Measurements from ENCODE around the gene DPP4.

DPP4 gene

DNA sequence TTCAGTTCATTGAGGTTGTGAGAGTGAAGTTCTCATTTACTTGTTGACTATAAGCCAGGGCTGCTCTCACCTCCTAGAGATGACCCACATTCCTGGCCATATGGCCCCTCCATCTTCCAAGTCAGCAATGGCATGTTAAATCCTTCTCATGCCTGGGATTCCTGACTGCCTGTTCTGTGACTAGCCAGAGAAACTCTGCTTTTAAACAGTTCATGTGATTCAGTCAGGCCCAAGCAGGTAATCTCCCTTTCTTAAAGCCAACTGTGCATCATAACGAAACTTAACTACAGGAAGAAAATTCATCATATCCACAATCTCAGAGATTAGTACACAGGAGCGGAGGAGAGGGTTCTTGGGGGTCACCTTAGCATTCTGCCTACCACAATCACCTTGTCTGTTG is 11.5 kb downstream of the DPP4 start:
- Histone ChIP-seq H3K9ac (ENCODE audit: low read depth, low read length, poor library complexity) (no peak overlapping the region), H3K4ac (ENCODE audit: low read length) (no peak overlapping the region), H4K91ac (ENCODE audit: low read depth, low read length, poor library complexity) (no peak overlapping the region), H3K27me3 (ENCODE audit: control insufficient read depth in 3 of 3, insufficient read depth in 3 of 3, low read depth in 1 of 3, low read length in 3 of 3) (no peaks in the 10 kb centered on the region), H3K4me2 (ENCODE audit: insufficient read depth, low read length, poor library complexity, severe bottlenecking) (no peak overlapping the region), H2AFZ (ENCODE audit: low read length) (no peak overlapping the region), H3K4me1 (ENCODE audit: control insufficient read depth in 2 of 2, insufficient read depth in 1 of 2, low read depth in 1 of 2, low read length in 2 of 2) (no peaks in the 10 kb centered on the region), H3K27ac (replicated peaks; ENCODE audit: low read length) (no peak overlapping the region), H2BK12ac (ENCODE audit: low read length) (no peak overlapping the region), H4K8ac (ENCODE audit: low read depth, low read length) (no peak overlapping the region), H3K36me3 (replicated peaks in 1 of 2; ENCODE audit: control insufficient read depth in 2 of 2, insufficient read depth in 2 of 2, low read length in 2 of 2) (no peaks in the 10 kb centered on the region), H2BK5ac (ENCODE audit: low read length) (no peak overlapping the region), H2AK5ac (ENCODE audit: low read depth, low read length) (no peak overlapping the region), H3K79me1 (ENCODE audit: low read depth, low read length) (no peaks in the 10 kb centered on the region), H2BK120ac (ENCODE audit: low read depth, low read length) (no peak overlapping the region), H3K4me3 (ENCODE audit: low read length in 2 of 2) (no peak overlapping the region), H3K23ac (ENCODE audit: low read depth, low read length, poor library complexity) (no peak overlapping the region), H3K9me3 (replicated peaks in 1 of 2; ENCODE audit: control insufficient read depth in 2 of 2, insufficient read depth in 1 of 2, low read depth in 1 of 2, low read length in 2 of 2) (peaks cover 0 to 2% of the 10 kb centered on the region in 2 donors), H3K14ac (ENCODE audit: low read length) (no peak overlapping the region), H2BK15ac (ENCODE audit: low read length) (no peak overlapping the region), H3K18ac (ENCODE audit: low read length) (no peak overlapping the region)
- no peak for DNase-seq (ENCODE audit: low spot score)
- WGBS, 2 donors (ENCODE audit: extremely low coverage in 2 of 2, insufficient read length in 2 of 2, insufficient replicate concordance in 1 of 2) = no CpG with 5 or more reads among the region's 2 CpGs

DNA sequence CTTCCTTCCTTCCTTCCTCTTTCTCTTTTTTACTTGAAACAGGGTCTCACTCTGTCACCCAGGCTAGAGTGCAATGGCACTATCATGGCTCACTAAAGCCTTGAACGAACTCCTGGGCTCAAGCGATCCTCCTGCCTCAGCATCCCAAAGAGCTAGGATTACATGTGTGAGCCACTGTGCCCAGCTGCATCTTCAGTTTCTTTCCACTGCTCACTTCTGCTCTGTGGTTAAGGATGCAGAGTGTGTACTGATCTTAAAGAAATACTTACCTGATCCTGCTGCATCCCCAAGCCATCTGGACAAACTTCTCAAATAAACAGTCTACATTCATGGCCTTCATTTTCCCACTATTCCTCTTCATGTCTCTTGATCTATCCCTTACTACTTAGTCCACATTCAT is 13.0 kb downstream of the DPP4 start:
- Histone ChIP-seq H3K27me3 (ENCODE audit: control insufficient read depth in 3 of 3, insufficient read depth in 3 of 3, low read depth in 1 of 3, low read length in 3 of 3) (no peaks in the 10 kb centered on the region), H2BK12ac (ENCODE audit: low read length) (no peak overlapping the region)

DNA sequence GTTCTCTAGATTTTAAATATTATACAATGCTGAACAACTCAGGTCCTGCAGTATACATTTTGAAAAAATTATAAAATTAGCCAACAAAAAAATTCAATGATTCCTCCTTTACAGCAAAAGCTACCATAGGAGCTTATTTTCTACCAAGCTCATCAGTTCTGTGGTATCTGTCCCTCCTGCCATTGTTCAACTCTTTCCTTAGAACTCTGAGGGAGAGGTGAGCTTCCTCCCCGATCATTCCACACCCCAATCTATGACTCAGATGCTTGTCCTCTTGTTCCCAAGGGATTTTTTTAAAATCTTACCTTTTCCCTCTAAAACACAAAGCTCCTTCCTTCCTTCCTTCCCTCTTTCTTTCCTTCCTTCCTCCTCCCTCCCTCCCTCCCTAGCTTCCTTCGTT is 13.5 kb downstream of the DPP4 start:
- DNase-seq (ENCODE audit: low spot score) = no peak
- no peak overlapping the region for H3K9ac ChIP-seq (ENCODE audit: low read depth, low read length, poor library complexity)
- H2BK12ac ChIP-seq (ENCODE audit: low read length) = no peak overlapping the region
- H3K4me2 ChIP-seq (ENCODE audit: insufficient read depth, low read length, poor library complexity, severe bottlenecking) = no peak overlapping the region
- no peak overlapping the region for H2BK5ac ChIP-seq (ENCODE audit: low read length)
- H3K4me3 ChIP-seq (ENCODE audit: low read length in 2 of 2) = no peak overlapping the region
- H2AK5ac ChIP-seq (ENCODE audit: low read depth, low read length) = no peak overlapping the region
- peaks cover 4% of the 10 kb centered on the region in 2 donors for H3K9me3 ChIP-seq (replicated peaks in 1 of 2; ENCODE audit: control insufficient read depth in 2 of 2, insufficient read depth in 1 of 2, low read depth in 1 of 2, low read length in 2 of 2)
- H3K18ac ChIP-seq (ENCODE audit: low read length) = no peak overlapping the region
- no peak overlapping the region for H2AFZ ChIP-seq (ENCODE audit: low read length)
- no peak overlapping the region for H3K4ac ChIP-seq (ENCODE audit: low read length)
- H3K27me3 ChIP-seq (ENCODE audit: control insufficient read depth in 3 of 3, insufficient read depth in 3 of 3, low read depth in 1 of 3, low read length in 3 of 3) = no peaks in the 10 kb centered on the region
- no CpG with 5 or more reads among the region's 2 CpGs for WGBS, 2 donors (ENCODE audit: extremely low coverage in 2 of 2, insufficient read length in 2 of 2, insufficient replicate concordance in 1 of 2)
- H4K8ac ChIP-seq (ENCODE audit: low read depth, low read length) = no peak overlapping the region
- no peak overlapping the region for H3K23ac ChIP-seq (ENCODE audit: low read depth, low read length, poor library complexity)
- no peaks in the 10 kb centered on the region for H3K4me1 ChIP-seq (ENCODE audit: control insufficient read depth in 2 of 2, insufficient read depth in 1 of 2, low read depth in 1 of 2, low read length in 2 of 2)
- H2BK15ac ChIP-seq (ENCODE audit: low read length) = no peak overlapping the region
- no peak overlapping the region for H4K91ac ChIP-seq (ENCODE audit: low read depth, low read length, poor library complexity)
- H3K27ac ChIP-seq (replicated peaks; ENCODE audit: low read length) = no peak overlapping the region
- H3K36me3 ChIP-seq (replicated peaks in 1 of 2; ENCODE audit: control insufficient read depth in 2 of 2, insufficient read depth in 2 of 2, low read length in 2 of 2) = no peaks in the 10 kb centered on the region
- no peak overlapping the region for H2BK120ac ChIP-seq (ENCODE audit: low read depth, low read length)
- H3K79me1 ChIP-seq (ENCODE audit: low read depth, low read length) = no peaks in the 10 kb centered on the region
- H3K14ac ChIP-seq (ENCODE audit: low read length) = no peak overlapping the region

More for the DNA sequence above, 13.0 kb downstream of the DPP4 start:
- Histone ChIP-seq H4K91ac (ENCODE audit: low read depth, low read length, poor library complexity) (no peak overlapping the region), H3K4me2 (ENCODE audit: insufficient read depth, low read length, poor library complexity, severe bottlenecking) (no peak overlapping the region), H2AK5ac (ENCODE audit: low read depth, low read length) (no peak overlapping the region), H2BK120ac (ENCODE audit: low read depth, low read length) (no peak overlapping the region), H3K4ac (ENCODE audit: low read length) (no peak overlapping the region), H3K9ac (ENCODE audit: low read depth, low read length, poor library complexity) (no peak overlapping the region), H2BK5ac (ENCODE audit: low read length) (no peak overlapping the region), H3K14ac (ENCODE audit: low read length) (no peak overlapping the region), H3K4me1 (ENCODE audit: control insufficient read depth in 2 of 2, insufficient read depth in 1 of 2, low read depth in 1 of 2, low read length in 2 of 2) (no peaks in the 10 kb centered on the region), H3K27ac (replicated peaks; ENCODE audit: low read length) (no peak overlapping the region), H2AFZ (ENCODE audit: low read length) (no peak overlapping the region), H3K23ac (ENCODE audit: low read depth, low read length, poor library complexity) (no peak overlapping the region), H3K4me3 (ENCODE audit: low read length in 2 of 2) (no peak overlapping the region), H3K79me1 (ENCODE audit: low read depth, low read length) (no peaks in the 10 kb centered on the region), H3K9me3 (replicated peaks in 1 of 2; ENCODE audit: control insufficient read depth in 2 of 2, insufficient read depth in 1 of 2, low read depth in 1 of 2, low read length in 2 of 2) (peaks cover 4% of the 10 kb centered on the region in 2 donors), H3K18ac (ENCODE audit: low read length) (no peak overlapping the region), H2BK15ac (ENCODE audit: low read length) (no peak overlapping the region), H3K36me3 (replicated peaks in 1 of 2; ENCODE audit: control insufficient read depth in 2 of 2, insufficient read depth in 2 of 2, low read length in 2 of 2) (no peaks in the 10 kb centered on the region), H4K8ac (ENCODE audit: low read depth, low read length) (no peak overlapping the region)
- no peak for DNase-seq (ENCODE audit: low spot score)
- no CpG with 5 or more reads among the region's 2 CpGs for WGBS, 2 donors (ENCODE audit: extremely low coverage in 2 of 2, insufficient read length in 2 of 2, insufficient replicate concordance in 1 of 2)

DNA sequence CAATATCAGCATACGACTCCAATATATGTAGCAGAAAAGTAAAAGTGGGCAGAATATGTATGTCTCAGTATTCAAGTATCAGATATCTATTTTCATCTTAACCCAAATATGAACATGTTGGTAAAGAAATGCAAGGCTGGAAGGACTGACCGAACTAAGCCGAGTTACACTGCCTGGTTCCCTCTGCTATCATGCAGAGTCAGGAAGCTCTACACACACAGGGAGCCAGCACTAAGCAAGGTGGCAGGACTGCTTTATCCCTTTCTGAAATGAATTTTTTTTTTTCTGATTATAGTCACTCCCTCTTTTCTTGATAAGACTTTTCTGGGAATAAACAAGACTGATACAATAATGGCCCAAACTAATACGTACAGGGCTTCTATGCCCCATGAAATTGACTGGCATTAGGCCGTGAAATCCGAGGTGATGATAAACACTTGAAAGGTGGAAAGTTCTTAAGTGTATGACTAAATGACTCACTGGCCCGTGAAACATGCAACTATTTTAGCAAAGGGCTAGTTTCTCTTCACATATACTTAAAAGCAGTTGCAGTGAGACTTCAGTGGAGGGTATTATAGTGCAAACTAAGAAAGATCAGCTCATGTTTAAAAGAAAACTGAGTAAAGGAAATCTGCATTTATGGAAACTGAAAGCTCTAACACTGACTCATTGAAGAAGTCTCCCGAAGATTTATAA is 14.9 kb downstream of the DPP4 start:
- DNase-seq (ENCODE audit: low spot score) = no peak
- H2AFZ ChIP-seq (ENCODE audit: low read length) = no peak overlapping the region
- H3K23ac ChIP-seq (ENCODE audit: low read depth, low read length, poor library complexity) = no peak overlapping the region

More for the DNA sequence above, 14.9 kb downstream of the DPP4 start:
- Histone ChIP-seq H3K18ac (ENCODE audit: low read length) (no peak overlapping the region), H2AK5ac (ENCODE audit: low read depth, low read length) (no peak overlapping the region), H2BK15ac (ENCODE audit: low read length) (no peak overlapping the region), H3K79me1 (ENCODE audit: low read depth, low read length) (no peaks in the 10 kb centered on the region), H3K9me3 (replicated peaks in 1 of 2; ENCODE audit: control insufficient read depth in 2 of 2, insufficient read depth in 1 of 2, low read depth in 1 of 2, low read length in 2 of 2) (peaks cover 4% of the 10 kb centered on the region in 2 donors), H3K27me3 (ENCODE audit: control insufficient read depth in 3 of 3, insufficient read depth in 3 of 3, low read depth in 1 of 3, low read length in 3 of 3) (no peaks in the 10 kb centered on the region), H3K27ac (replicated peaks; ENCODE audit: low read length) (no peak overlapping the region), H4K8ac (ENCODE audit: low read depth, low read length) (no peak overlapping the region), H3K4me1 (ENCODE audit: control insufficient read depth in 2 of 2, insufficient read depth in 1 of 2, low read depth in 1 of 2, low read length in 2 of 2) (no peaks in the 10 kb centered on the region), H3K4me2 (ENCODE audit: insufficient read depth, low read length, poor library complexity, severe bottlenecking) (no peak overlapping the region), H3K14ac (ENCODE audit: low read length) (no peak overlapping the region), H2BK5ac (ENCODE audit: low read length) (no peak overlapping the region), H4K91ac (ENCODE audit: low read depth, low read length, poor library complexity) (no peak overlapping the region), H3K9ac (ENCODE audit: low read depth, low read length, poor library complexity) (no peak overlapping the region), H3K36me3 (replicated peaks in 1 of 2; ENCODE audit: control insufficient read depth in 2 of 2, insufficient read depth in 2 of 2, low read length in 2 of 2) (no peaks in the 10 kb centered on the region), H3K4ac (ENCODE audit: low read length) (no peak overlapping the region), H3K4me3 (ENCODE audit: low read length in 2 of 2) (no peak overlapping the region), H2BK12ac (ENCODE audit: low read length) (no peak overlapping the region), H2BK120ac (ENCODE audit: low read depth, low read length) (no peak overlapping the region)
- no CpG with 5 or more reads among the region's 8 CpGs for WGBS, 2 donors (ENCODE audit: extremely low coverage in 2 of 2, insufficient read length in 2 of 2, insufficient replicate concordance in 1 of 2)
